ENCODE data around the gene CNOT10.

CNOT10 gene

DNA sequence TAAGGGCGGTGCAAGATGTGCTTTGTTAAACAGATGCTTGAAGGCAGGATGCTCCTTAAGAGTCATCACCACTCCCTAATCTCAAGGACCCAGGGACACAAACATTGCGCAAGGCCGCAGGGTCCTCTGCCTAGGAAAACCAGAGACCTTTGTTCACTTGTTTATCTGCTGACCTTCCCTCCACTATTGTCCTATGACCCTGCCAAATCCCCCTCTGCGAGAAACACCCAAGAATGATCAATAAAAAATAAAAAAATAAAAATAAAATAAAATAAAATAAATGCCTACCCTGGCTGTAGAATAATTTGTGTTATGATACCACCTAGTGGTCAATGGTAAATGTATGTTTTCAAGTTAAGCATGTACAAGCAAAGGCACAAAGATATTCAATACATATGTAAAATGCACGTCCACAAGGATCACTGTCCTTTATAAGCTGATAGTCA is 20.3 kb upstream of the CNOT10 start:
- TF ChIP-seq CEBPB (IDR thresholded peaks at IDR 0.05) (peak; percentile 90), RAD21 (IDR thresholded peaks at IDR 0.05; ENCODE audit: low read depth) (peak; percentile 67)

- no peak for TF ChIP-seq TAF1 (IDR thresholded peaks at IDR 0.05; ENCODE audit: low read depth)
- TF ChIP-seq TEAD4 (IDR thresholded peaks at IDR 0.05), result no peak
- TF ChIP-seq EP300 (IDR thresholded peaks at IDR 0.05; ENCODE audit: borderline replicate concordance), result no peak
- no peak for TF ChIP-seq NFIC (IDR thresholded peaks at IDR 0.05)
- no peak for TF ChIP-seq YY1 (IDR thresholded peaks at IDR 0.05; ENCODE audit: low read depth)
- TF ChIP-seq TCF12 (IDR thresholded peaks at IDR 0.05; ENCODE audit: low read depth), result no peak
- no peak for TF ChIP-seq RAD21 (IDR thresholded peaks at IDR 0.05; ENCODE audit: low read depth)
- no peak for TF ChIP-seq EGR1 (IDR thresholded peaks at IDR 0.05)
- TF ChIP-seq CREB1 (IDR thresholded peaks at IDR 0.05; ENCODE audit: low read depth), result no peak
- TF ChIP-seq MAX (IDR thresholded peaks at IDR 0.05), result no peak
- no peak for TF ChIP-seq FOXM1 (IDR thresholded peaks at IDR 0.05; ENCODE audit: borderline replicate concordance, low read depth)
- TF ChIP-seq REST (IDR thresholded peaks at IDR 0.05; ENCODE audit: low read depth), result no peak
- no peak for TF ChIP-seq USF1 (IDR thresholded peaks at IDR 0.05)
- TF ChIP-seq ZBTB7A (IDR thresholded peaks at IDR 0.05; ENCODE audit: low read depth), result no peak
- no peak for TF ChIP-seq CEBPB (IDR thresholded peaks at IDR 0.05)
Observed at GRCh38 chr3:32667072-32667582, 17.9 kb upstream of the CNOT10 start.

GRCh38 chr3:32675164-32675563 is 9.8 kb upstream of the CNOT10 start:
- TF ChIP-seq RAD21 (IDR thresholded peaks at IDR 0.05; ENCODE audit: low read depth), result no peak
- no peak for TF ChIP-seq YY1 (IDR thresholded peaks at IDR 0.05; ENCODE audit: low read depth)

DNA sequence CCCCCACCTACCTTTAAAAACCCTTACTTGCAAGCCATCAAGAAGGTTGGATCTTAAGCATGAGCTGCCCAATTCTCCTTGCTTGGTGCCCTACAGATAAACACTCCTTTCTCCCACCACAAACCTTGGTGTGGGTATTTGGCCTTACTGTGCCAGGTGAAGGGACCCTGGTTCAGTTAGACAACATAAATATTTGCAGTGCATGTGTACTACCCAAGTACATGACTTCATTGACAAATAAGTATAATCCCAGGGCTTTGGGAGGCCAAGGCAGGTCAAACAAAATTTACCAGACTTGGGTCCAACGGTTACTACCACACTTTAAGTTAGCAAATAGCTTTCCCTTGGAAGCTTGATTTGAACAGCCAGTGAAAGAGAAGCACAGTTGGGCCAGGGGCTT is 9.3 kb upstream of the CNOT10 start:
- TF ChIP-seq USF1 (IDR thresholded peaks at IDR 0.05) (no peak), FOXM1 (IDR thresholded peaks at IDR 0.05; ENCODE audit: borderline replicate concordance, low read depth) (no peak), EGR1 (IDR thresholded peaks at IDR 0.05) (no peak), NFIC (IDR thresholded peaks at IDR 0.05) (no peak), YY1 (IDR thresholded peaks at IDR 0.05; ENCODE audit: low read depth) (no peak), ZBTB7A (IDR thresholded peaks at IDR 0.05; ENCODE audit: low read depth) (no peak), MAX (IDR thresholded peaks at IDR 0.05) (no peak), CREB1 (IDR thresholded peaks at IDR 0.05; ENCODE audit: low read depth) (no peak), TEAD4 (IDR thresholded peaks at IDR 0.05) (no peak), CEBPB (IDR thresholded peaks at IDR 0.05) (no peak)

- no peak for TF ChIP-seq NFIC (IDR thresholded peaks at IDR 0.05)
- no peak for TF ChIP-seq USF1 (IDR thresholded peaks at IDR 0.05)
- TF ChIP-seq EP300 (IDR thresholded peaks at IDR 0.05; ENCODE audit: borderline replicate concordance), result no peak
- TF ChIP-seq TAF1 (IDR thresholded peaks at IDR 0.05; ENCODE audit: low read depth), result no peak
- no peak for TF ChIP-seq MAX (IDR thresholded peaks at IDR 0.05)
- TF ChIP-seq TEAD4 (IDR thresholded peaks at IDR 0.05), result no peak
- no peak for TF ChIP-seq EGR1 (IDR thresholded peaks at IDR 0.05)
- no peak for TF ChIP-seq RAD21 (IDR thresholded peaks at IDR 0.05; ENCODE audit: low read depth)
- TF ChIP-seq CEBPB (IDR thresholded peaks at IDR 0.05), result no peak
Observed at GRCh38 chr3:32681811-32682210, 3.2 kb upstream of the CNOT10 start.

DNA sequence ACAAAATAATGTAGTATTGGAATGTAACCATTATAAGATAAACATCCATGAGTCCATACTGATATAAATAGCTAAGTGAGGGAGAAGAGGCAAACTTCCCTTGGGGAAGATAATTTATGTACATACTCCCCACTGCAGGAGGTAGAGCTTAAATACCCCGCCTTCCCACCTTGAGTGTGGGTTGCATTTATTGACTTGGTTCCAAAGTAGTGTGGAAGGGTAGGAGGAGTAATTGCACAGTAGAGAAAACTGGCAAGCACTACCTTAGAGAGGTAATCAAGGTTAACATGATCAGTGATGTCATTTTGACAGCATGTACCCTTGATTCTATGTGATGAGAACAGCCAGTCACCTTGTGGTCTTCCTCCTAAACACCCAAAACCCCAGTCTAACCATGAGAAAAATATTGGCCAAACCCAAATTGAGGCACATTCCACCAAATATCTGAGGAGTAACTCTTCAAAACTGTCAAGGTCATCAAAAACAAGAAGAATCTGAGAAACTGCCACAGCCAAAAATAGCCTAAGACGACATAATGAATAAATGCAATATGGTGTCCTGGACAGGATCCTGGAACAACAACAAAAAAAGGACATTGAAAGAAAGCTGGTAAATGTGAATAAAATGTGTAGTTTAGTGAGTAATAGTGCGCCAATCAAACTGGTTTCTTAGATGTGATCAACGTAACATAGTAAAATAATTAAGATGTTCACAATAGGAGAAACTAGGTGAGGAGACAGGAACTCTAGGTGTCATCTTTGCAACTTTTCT is 774 bp upstream of the CNOT10 start:
- TF ChIP-seq ZBTB7A (IDR thresholded peaks at IDR 0.05; ENCODE audit: low read depth) (no peak), EGR1 (IDR thresholded peaks at IDR 0.05) (no peak), CEBPB (IDR thresholded peaks at IDR 0.05) (no peak), EP300 (IDR thresholded peaks at IDR 0.05; ENCODE audit: borderline replicate concordance) (no peak), YY1 (IDR thresholded peaks at IDR 0.05; ENCODE audit: low read depth) (no peak), RAD21 (IDR thresholded peaks at IDR 0.05; ENCODE audit: low read depth) (no peak), TAF1 (IDR thresholded peaks at IDR 0.05; ENCODE audit: low read depth) (no peak), FOXM1 (IDR thresholded peaks at IDR 0.05; ENCODE audit: borderline replicate concordance, low read depth) (no peak), REST (IDR thresholded peaks at IDR 0.05; ENCODE audit: low read depth) (no peak), NFIC (IDR thresholded peaks at IDR 0.05) (no peak), TCF12 (IDR thresholded peaks at IDR 0.05; ENCODE audit: low read depth) (no peak), MAX (IDR thresholded peaks at IDR 0.05) (no peak), CREB1 (IDR thresholded peaks at IDR 0.05; ENCODE audit: low read depth) (no peak), USF1 (IDR thresholded peaks at IDR 0.05) (no peak), TEAD4 (IDR thresholded peaks at IDR 0.05) (no peak)
